Measurements from ENCODE around the gene EIF1AD.
A peak's percentile ranks its signal among the peaks of the same experiment; 100 is the strongest.

The EIF1AD gene, protein sequence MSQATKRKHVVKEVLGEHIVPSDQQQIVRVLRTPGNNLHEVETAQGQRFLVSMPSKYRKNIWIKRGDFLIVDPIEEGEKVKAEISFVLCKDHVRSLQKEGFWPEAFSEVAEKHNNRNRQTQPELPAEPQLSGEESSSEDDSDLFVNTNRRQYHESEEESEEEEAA

DNA sequence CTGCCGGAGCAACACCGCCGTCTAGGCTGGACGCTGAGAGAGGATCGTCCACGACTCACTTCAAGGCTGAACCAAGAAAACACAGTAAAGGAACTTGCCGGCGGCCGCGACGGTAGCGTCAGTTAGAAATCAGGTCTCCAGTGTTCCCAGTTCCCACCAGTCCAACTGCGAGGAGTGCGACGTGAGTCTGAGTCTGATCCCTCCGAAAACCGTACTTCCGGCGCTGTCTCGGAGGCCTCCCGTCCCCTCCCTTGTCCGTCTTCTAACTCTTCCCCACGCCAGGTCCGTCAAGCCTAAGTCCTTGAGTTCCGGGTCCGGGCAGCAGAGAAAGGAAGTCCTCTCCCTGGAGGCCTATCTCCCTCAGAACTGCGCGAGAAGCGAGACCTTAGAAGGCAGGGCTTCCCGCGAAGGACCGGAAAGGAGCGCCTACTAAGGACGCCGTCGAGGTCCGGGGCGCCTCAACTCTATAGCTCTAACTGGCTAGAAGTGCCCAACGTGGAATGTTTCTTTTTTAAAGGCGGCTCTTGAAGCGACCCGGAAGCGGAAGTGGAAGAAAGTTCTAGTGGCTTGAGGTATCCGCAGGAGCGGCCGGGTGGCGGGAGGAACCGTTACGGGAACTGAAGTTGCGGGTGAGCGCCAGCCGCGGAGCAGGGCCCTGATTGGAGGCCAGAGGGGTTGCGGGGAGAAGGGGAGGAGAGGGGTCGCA is at the start of gene EIF1AD, which contains the start of gene BANF1:
Gene EIF1AD, minus strand, starts transcription at position 216 of the 706 bp plus-strand sequence. CDS start 1,768 bp downstream, outside the sequence.
Gene BANF1, plus strand, starts transcription at position 562 of the 706 bp plus-strand sequence. CDS start 748 bp downstream, outside the sequence.
- H3K27ac ChIP-seq = peak within 1 kb of the TSS; percentile 96
- TF ChIP-seq ZFX (IDR thresholded peaks at IDR 0.05; ENCODE audit: borderline replicate concordance) = no peak
- TF ChIP-seq, protein P1, sequence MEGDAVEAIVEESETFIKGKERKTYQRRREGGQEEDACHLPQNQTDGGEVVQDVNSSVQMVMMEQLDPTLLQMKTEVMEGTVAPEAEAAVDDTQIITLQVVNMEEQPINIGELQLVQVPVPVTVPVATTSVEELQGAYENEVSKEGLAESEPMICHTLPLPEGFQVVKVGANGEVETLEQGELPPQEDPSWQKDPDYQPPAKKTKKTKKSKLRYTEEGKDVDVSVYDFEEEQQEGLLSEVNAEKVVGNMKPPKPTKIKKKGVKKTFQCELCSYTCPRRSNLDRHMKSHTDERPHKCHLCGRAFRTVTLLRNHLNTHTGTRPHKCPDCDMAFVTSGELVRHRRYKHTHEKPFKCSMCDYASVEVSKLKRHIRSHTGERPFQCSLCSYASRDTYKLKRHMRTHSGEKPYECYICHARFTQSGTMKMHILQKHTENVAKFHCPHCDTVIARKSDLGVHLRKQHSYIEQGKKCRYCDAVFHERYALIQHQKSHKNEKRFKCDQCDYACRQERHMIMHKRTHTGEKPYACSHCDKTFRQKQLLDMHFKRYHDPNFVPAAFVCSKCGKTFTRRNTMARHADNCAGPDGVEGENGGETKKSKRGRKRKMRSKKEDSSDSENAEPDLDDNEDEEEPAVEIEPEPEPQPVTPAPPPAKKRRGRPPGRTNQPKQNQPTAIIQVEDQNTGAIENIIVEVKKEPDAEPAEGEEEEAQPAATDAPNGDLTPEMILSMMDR (IDR thresholded peaks at IDR 0.05) = no peak

DNA sequence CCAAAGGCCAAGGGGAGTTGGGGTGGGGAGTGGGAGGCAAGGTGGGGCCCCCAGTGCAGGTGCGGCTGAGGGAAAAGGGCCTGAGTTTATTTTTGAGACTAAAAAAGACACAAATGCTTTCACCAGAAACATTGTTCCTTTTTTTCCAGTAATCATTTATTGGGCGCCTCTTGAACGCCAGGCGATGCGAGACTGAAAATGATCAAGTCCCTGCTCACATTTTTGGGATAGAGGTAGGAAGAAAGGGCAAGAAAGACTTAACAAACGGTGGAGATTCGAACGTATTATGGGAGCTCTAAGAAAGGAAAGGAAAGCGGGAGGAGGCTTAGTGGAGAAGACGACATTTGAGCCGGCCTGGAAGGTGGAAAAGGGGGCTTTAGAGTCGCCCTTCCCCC is 49.4 kb upstream of the EIF1AD start:
- H3K27ac ChIP-seq = peak overlapping the region; percentile 87
- no peak for TF ChIP-seq ZFX (IDR thresholded peaks at IDR 0.05; ENCODE audit: borderline replicate concordance)
- TF ChIP-seq, protein P1 (IDR thresholded peaks at IDR 0.05) = no peak

DNA sequence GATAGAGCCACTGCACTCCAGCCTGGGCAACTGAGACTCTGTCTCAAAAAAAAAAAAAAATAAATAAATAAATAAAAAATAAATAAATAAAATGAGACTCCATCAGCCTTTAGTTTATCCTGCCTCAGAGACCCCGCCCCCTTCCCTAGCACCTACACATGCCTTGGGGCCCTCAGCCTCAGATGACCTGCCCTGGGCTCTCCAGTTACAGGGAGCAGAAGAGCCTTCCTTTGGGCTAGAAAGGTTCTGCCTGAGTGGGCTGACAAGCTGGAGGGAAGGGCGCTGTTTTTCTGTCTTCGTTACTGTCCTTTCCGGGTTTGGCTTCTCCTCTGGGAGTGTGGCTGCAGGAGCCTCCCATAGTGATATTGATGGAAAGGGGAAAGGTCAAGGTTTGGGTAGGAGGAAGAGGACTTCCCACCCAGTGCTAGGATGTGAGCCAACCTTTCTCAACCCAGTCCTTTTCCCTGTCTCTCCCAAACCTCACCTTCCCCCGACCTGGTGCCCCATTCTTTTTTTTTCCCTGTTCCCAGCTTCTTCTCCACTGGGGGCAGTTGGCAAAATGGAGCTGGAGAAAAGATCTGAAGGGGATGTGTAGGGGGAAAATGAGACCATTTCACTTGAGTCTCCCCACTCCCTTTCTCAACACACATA is 48.7 kb upstream of the EIF1AD start:
- no peak for TF ChIP-seq ZFX (IDR thresholded peaks at IDR 0.05; ENCODE audit: borderline replicate concordance)
- TF ChIP-seq, protein P1 (IDR thresholded peaks at IDR 0.05) = no peak
- peak overlapping the region; percentile 87 for H3K27ac ChIP-seq

DNA sequence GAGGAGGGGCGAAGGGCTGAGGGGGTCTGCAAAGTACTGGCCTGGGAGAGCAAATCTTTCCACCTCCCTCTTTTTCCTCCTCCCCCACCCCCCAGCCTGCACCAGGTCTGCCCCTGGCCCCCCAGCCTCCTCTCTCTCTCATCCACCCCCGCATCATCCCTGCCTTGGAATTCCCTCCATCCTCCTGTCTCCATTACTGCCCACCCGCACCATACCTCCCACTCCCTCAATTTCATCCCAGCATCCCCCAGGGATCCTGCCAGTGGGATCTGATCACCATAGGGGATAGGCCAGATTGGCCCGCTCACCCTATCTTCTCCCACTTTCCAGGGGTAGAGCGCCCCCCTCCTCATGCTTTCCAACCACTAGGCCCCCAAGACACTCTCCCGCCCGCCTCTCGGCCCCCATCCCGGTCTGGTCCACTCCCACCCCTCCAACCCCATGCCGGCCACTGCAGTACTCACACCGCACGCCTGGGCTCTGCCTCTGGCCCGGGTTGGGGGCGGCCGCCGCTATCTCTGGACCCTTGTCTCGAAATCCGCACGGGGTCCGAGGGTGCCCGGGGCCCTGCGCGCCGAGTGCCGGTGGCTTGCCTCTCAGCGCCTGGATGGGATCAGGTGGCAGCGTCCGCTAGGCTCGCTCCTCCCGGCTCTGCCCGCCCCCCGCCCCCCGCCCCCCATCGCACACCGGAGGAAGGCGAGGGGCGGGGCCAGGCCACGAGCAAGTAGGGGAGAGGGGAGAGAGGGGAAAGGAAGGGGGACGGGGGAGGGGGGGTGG is 46.8 kb upstream of the EIF1AD start, which contains the start of gene GAL3ST3:
Gene GAL3ST3, minus strand, starts transcription at position 615 of the 777 bp plus-strand sequence. CDS start 3,746 bp downstream, outside the sequence.
- no peak within 1 kb of the TSS for H3K27ac ChIP-seq
- no peak for TF ChIP-seq ZFX (IDR thresholded peaks at IDR 0.05; ENCODE audit: borderline replicate concordance)
- TF ChIP-seq, protein P1 (IDR thresholded peaks at IDR 0.05) = no peak

DNA sequence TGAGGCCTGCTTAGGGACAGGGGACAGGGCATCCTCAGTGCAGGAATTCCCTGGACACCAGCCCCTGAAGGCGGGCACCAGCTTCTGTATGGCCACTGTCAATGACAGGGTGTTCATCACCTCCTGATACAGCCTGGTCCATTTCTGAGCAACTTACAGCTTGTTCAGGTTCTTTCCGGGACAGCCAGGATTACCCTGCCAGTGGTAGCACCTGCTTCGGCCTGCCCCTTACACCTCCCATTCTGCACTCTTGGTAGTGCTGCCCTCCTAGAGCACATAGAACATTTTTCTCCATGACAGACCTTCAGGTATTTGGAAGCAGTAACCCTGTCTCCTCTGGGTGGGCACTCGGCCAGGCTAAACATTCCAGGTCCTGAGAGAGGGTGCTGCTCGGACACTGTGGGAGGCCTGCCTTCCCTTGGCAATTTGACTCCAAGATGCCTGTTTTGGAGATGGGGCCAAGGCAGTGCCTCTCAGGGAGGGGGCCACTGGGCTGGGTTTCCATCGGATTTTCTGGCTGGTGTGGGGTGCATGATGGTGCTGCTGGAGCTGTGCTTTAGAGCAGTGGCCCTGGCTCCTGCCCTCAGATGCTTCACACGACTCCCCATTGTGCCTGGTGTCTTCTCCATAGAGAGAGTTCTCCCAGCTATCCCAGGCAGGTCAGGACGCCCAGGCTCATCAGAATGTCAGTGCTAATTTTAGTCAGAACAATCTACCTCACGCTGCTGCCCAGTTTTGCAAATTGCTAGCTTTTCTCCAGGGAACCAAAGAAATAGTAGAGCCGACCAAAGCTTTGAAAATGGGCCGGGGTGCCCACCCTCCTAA is 45.8 kb upstream of the EIF1AD start:
- H3K27ac ChIP-seq = no peak overlapping the region
- TF ChIP-seq ZFX (IDR thresholded peaks at IDR 0.05; ENCODE audit: borderline replicate concordance) = no peak
- TF ChIP-seq, protein P1 (IDR thresholded peaks at IDR 0.05) = no peak

DNA sequence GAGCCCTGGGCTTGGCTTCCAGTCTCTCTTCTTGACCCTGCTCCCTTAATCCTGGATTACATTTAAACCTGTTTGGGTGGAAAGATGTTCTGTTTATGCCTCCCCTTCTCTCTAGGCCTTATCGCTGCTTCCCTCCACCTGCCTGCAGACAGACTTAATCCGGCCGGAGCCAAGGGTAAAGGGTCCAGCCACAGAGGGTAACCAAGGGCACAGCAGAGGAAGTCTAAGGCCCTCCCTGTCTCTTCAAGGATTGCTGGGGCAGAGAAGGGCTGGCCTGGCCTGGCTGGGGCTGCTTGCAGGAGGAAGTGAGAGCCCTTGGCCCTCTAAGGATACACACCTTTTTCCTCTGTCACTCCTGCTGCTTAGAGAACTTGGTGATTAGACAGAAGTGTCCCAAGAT is 44.9 kb upstream of the EIF1AD start:
- TF ChIP-seq ZFX (IDR thresholded peaks at IDR 0.05; ENCODE audit: borderline replicate concordance) = no peak
- TF ChIP-seq, protein P1 (IDR thresholded peaks at IDR 0.05) = no peak
- no peak overlapping the region for H3K27ac ChIP-seq

All from 22Rv1 (cell line).